CD4-positive, alpha-beta T cell (primary cell): ENCODE measurements around the gene PI4K2A. TPM values are rescaled to one million over a fixed set of nuclear protein-coding genes. Genes with fewer than 3 reads are reported as not detected.

ENCODE experiments used
- ATAC-seq: fragments of 200-7000 bp; cut with Tn5 transposase; one replicate; pipeline ENCODE4 v1.10.0; 2022; ENCODE audit warnings: mild to moderate bottlenecking; ENCODE audit not compliant: poor library complexity
- CTCF ChIA-PET: fragments of 350-600 bp; sonication (Branson Sonifier 250); formaldehyde crosslinking; loops from one replicate; lab custom pipeline; 2021; ENCODE audit warnings: antibody characterized with exemption, inconsistent platforms; lab: Charles Lee
- POLR2A ChIA-PET: fragments of 350-600 bp; sonication (Branson Sonifier 250); formaldehyde crosslinking; loops from one replicate; lab custom pipeline; 2021; ENCODE audit warnings: antibody characterized with exemption, inconsistent platforms; lab: Charles Lee
- DNase-seq, 14 experiments: peaks; one replicate each; pipeline ENCODE4 v3.0.0-alpha.2; 2013 to 2020; ENCODE audit warnings: mixed read lengths in 2 of 14
- H3K27ac ChIP-seq, 2 donors: one replicate each; pipeline versions ENCODE4 v1.5.1 to v1.7.0; 2013; ENCODE audit warnings: low read length in 2 of 2, low read depth in 1 of 2, mild to moderate bottlenecking in 1 of 2
- H3K27me3 ChIP-seq, 2 experiments: 1 replicate in 1 of 2; 2 replicates in 1 of 2; pipeline versions ENCODE4 v1.6.1 to v1.7.0; 2013; ENCODE audit warnings: low read length in 2 of 2, control low read depth in 1 of 2, mild to moderate bottlenecking in 1 of 2, moderate library complexity in 1 of 2; ENCODE audit not compliant: insufficient read depth in 2 of 2, control insufficient read depth in 1 of 2
- H3K36me3 ChIP-seq: one replicate; pipeline ENCODE4 v1.6.1; 2013; ENCODE audit warnings: low read length, control low read depth; ENCODE audit not compliant: insufficient read depth
- H3K4me1 ChIP-seq: one replicate; pipeline ENCODE4 v1.6.1; 2013; ENCODE audit warnings: low read length, control low read depth; ENCODE audit not compliant: insufficient read depth
- H3K4me3 ChIP-seq: one replicate; pipeline ENCODE4 v1.5.1; 2013; ENCODE audit warnings: mild to moderate bottlenecking, low read length, moderate library complexity
- H3K9me3 ChIP-seq, 2 experiments: 1 replicate in 1 of 2; 2 replicates in 1 of 2; pipeline versions ENCODE4 v1.6.1 to v1.7.0; 2013; ENCODE audit warnings: low read length in 2 of 2, mild to moderate bottlenecking in 2 of 2, control low read depth in 1 of 2, moderate library complexity in 1 of 2; ENCODE audit not compliant: control insufficient read depth in 1 of 2, insufficient read depth in 1 of 2
- H3K27ac Mint-ChIP-seq: one replicate; pipeline ENCODE4 v1.8.0; 2020; ENCODE audit warnings: mixed read lengths
- H3K27me3 Mint-ChIP-seq: one replicate; pipeline ENCODE4 v1.8.0; 2021; ENCODE audit warnings: mixed read lengths
- H3K36me3 Mint-ChIP-seq: one replicate; pipeline ENCODE4 v1.8.0; 2021; ENCODE audit warnings: low read depth, mixed read lengths
- H3K4me1 Mint-ChIP-seq: one replicate; pipeline ENCODE4 v1.8.0; 2021; ENCODE audit warnings: low read depth, mixed read lengths
- H3K4me3 Mint-ChIP-seq: one replicate; pipeline ENCODE4 v1.8.0; 2020; ENCODE audit warnings: mild to moderate bottlenecking, mixed read lengths
- H3K9me3 Mint-ChIP-seq: one replicate; pipeline ENCODE4 v1.8.0; 2020; ENCODE audit warnings: mixed read lengths
- intact Hi-C, 2 experiments: fragments of 100-400 bp; cut with DNase I in 1 of 2; cut with micrococcal nuclease in 1 of 2; formaldehyde crosslinking; loops; one replicate each; pipeline versions ENCODE4 v1.15.1 to v1.9.0; 2023 to 2025; cut with DNase I, micrococcal nuclease
- total RNA-seq, 174 experiments: library from RNA in 2 of 174; stranded (reverse) in 2 of 174; gene quantifications; one replicate each; pipeline ENCODE4 v1.2.3 and lab custom pipeline; 2021 to 2026
- TF ChIP-seq, protein P1 (sequence below): fragments of 200-600 bp; IDR thresholded peaks from one replicate; pipeline ENCODE4 v1.8.0; 2022; ENCODE audit warnings: antibody characterized with exemption, mild to moderate bottlenecking

The PI4K2A gene
- total RNA-seq, 2 experiments from 2014 or later = 26.3 to 27.2 TPM

DNA sequence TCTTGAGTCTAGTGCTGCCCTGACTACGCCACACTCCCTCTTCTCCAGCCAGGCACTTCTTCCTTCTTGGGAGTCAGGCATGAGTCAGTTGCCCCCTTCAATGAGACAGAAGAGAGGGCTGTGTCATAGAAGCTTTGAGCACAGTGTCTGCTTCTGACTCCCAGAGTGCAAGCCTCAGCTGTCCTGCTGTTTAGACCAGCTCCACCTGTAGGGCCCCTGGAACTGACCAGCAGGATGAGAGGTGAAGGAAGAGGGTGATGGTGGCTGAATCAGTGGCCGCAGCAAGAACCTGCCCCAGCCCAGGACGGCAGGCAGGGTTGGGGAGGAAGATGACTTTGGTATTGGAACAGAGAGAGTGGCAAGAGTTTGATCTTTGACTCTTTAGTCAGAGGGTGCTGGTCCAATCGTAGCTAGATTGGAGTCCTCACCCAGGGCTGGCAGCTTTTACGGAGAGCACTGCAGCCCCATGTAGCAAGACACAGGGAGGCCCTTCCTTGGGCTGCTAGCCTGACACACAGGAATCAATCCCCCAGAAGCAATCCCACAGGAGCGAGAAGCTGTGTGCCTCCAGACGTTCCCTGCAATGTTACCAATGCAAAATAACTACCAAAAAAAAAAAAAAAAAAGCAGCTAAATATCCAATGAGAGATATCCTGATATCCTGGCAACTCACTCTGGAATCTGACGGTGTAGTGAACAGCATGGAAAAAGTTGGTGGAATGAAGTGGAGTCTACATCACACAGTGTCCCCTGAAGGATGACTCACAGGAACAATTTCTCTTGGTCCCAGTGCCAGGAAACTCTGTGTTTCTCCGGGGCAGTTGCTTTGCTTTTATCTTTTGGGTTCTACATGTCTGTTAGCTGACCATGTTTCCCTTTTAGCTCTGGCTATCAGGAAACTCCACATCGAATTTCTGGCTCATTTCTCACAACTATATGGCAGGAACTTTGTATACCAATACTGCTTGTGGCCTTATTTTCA lies 44.1 kb upstream of the PI4K2A start:
- H3K4me3 ChIP-seq = no peak overlapping the region
- H3K36me3 Mint-ChIP-seq = no peaks in the 10 kb centered on the region
- no peaks in the 10 kb centered on the region for H3K4me1 ChIP-seq
- CTCF ChIA-PET = no interaction called here
- DNase-seq (no peak), ATAC-seq (no peak)
- no peak overlapping the region for H3K27ac Mint-ChIP-seq
- no peaks in the 10 kb centered on the region for H3K9me3 Mint-ChIP-seq
- TF ChIP-seq, protein P1, sequence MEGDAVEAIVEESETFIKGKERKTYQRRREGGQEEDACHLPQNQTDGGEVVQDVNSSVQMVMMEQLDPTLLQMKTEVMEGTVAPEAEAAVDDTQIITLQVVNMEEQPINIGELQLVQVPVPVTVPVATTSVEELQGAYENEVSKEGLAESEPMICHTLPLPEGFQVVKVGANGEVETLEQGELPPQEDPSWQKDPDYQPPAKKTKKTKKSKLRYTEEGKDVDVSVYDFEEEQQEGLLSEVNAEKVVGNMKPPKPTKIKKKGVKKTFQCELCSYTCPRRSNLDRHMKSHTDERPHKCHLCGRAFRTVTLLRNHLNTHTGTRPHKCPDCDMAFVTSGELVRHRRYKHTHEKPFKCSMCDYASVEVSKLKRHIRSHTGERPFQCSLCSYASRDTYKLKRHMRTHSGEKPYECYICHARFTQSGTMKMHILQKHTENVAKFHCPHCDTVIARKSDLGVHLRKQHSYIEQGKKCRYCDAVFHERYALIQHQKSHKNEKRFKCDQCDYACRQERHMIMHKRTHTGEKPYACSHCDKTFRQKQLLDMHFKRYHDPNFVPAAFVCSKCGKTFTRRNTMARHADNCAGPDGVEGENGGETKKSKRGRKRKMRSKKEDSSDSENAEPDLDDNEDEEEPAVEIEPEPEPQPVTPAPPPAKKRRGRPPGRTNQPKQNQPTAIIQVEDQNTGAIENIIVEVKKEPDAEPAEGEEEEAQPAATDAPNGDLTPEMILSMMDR = no peak
- H3K4me3 Mint-ChIP-seq = no peak overlapping the region
- H3K9me3 ChIP-seq = no peaks in the 10 kb centered on the region
- H3K4me1 Mint-ChIP-seq = no peaks in the 10 kb centered on the region
- no peaks in the 10 kb centered on the region for H3K27me3 Mint-ChIP-seq
- no peaks in the 10 kb centered on the region for H3K27me3 ChIP-seq
- intact Hi-C loops = no loop called here
- POLR2A ChIA-PET = no interaction called here
- H3K27ac ChIP-seq = no peak overlapping the region
- no peaks in the 10 kb centered on the region for H3K36me3 ChIP-seq

- Histone ChIP-seq H3K36me3 (no peaks in the 10 kb centered on the region), H3K27ac (no peak overlapping the region), H3K9me3 (no peaks in the 10 kb centered on the region), H3K27me3 (no peaks in the 10 kb centered on the region), H3K4me1 (no peaks in the 10 kb centered on the region), H3K4me3 (no peak overlapping the region)
- no peak overlapping the region for H3K4me3 Mint-ChIP-seq
- no peaks in the 10 kb centered on the region for H3K36me3 Mint-ChIP-seq
- TF ChIP-seq, protein P1 = no peak
- no peaks in the 10 kb centered on the region for H3K27me3 Mint-ChIP-seq
- intact Hi-C loops = no loop called here
- H3K9me3 Mint-ChIP-seq = no peaks in the 10 kb centered on the region
- no peaks in the 10 kb centered on the region for H3K4me1 Mint-ChIP-seq
- ChIA-PET CTCF (no interaction called here), POLR2A (interaction anchor here (0.6 kb wide), 1 partner anchor 108 kb away, joined by 3 read pairs; no protein-coding TSS in a partner anchor)
- DNase-seq = no peak
- no peak overlapping the region for H3K27ac Mint-ChIP-seq
- no peak for ATAC-seq
Observed at GRCh38 chr10:97597778-97598177, 42.7 kb upstream of the PI4K2A start.

DNA sequence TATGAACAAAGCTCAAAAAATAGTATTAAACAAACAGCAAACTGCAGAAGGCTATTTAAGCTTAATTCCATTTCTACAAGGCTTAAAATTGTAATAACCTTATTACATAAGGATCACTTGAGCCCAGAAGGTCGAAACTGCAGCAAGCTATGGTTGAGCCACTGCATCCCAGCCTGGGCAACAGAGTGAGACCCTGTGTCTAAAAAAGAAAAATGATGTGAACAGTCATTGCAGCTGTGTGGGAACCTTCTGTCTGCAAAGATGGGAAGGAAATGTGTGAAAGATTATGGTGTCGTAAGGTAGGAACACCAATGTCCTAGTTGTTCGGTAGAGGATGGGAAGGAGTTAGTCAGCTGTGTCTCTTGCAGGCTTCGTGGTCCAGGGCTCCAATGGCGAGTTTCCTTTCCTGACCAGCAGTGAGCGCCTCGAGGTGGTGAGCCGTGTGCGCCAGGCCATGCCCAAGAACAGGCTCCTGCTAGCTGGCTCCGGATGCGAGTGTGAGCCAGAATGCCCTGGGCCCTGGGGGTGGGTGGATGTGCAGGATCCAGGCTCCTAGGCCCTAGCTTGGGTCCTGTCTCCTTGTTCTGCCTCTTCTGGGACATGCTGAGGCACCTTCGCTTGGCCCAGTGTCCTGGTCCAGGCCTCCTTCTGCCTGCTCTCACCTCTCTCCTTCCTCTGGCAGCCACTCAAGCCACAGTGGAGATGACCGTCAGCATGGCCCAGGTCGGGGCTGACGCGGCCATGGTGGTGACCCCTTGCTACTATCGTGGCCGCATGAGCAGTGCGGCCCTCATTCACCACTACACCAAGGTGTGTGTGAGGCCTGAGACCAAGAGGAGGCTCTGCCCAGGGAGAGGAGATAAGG lies 41.8 kb upstream of the PI4K2A start:
- H3K27ac Mint-ChIP-seq = no peak overlapping the region
- TF ChIP-seq, protein P1 = no peak
- no peak for ATAC-seq

More for the DNA sequence above, 41.8 kb upstream of the PI4K2A start:
- DNase-seq = no peak
- Mint-ChIP-seq H3K27me3 (no peaks in the 10 kb centered on the region), H3K9me3 (no peaks in the 10 kb centered on the region), H3K36me3 (no peaks in the 10 kb centered on the region), H3K4me3 (no peak overlapping the region), H3K4me1 (no peaks in the 10 kb centered on the region)
- no peaks in the 10 kb centered on the region for H3K27me3 ChIP-seq
- ChIA-PET CTCF (no interaction called here), POLR2A (interaction anchor here (0.6 kb wide), 1 partner anchor 107 kb away, joined by 3 read pairs; no protein-coding TSS in a partner anchor)
- H3K36me3 ChIP-seq = no peaks in the 10 kb centered on the region
- no peak overlapping the region for H3K4me3 ChIP-seq
- H3K4me1 ChIP-seq = no peaks in the 10 kb centered on the region
- H3K27ac ChIP-seq = no peak overlapping the region
- intact Hi-C loops = no loop called here
- no peaks in the 10 kb centered on the region for H3K9me3 ChIP-seq
